ENCODE data around the gene B3GAT3.

DNA sequence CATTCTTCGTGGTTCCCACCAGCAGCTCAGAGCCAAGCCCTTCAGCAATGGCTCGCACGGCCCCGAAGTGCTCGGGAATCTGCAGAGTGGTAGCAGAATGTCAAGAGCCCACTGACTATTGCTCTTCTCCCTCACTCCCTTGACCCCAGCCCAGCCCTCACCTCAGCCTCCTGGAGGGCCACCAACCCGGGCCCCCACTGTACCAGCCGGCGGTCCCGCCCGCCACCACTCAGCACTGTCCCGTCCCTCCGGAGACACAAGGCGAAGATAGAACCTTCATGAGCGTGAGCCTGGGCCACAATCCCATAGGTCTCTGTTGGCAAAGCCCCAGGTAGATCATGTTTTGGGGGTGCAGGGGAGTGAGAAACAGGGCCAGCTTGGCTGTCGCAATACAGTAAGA is 15.9 kb downstream of the B3GAT3 start:
- no peak for TF ChIP-seq POLR2A (IDR thresholded peaks at IDR 0.05)
- TF ChIP-seq, protein P1, sequence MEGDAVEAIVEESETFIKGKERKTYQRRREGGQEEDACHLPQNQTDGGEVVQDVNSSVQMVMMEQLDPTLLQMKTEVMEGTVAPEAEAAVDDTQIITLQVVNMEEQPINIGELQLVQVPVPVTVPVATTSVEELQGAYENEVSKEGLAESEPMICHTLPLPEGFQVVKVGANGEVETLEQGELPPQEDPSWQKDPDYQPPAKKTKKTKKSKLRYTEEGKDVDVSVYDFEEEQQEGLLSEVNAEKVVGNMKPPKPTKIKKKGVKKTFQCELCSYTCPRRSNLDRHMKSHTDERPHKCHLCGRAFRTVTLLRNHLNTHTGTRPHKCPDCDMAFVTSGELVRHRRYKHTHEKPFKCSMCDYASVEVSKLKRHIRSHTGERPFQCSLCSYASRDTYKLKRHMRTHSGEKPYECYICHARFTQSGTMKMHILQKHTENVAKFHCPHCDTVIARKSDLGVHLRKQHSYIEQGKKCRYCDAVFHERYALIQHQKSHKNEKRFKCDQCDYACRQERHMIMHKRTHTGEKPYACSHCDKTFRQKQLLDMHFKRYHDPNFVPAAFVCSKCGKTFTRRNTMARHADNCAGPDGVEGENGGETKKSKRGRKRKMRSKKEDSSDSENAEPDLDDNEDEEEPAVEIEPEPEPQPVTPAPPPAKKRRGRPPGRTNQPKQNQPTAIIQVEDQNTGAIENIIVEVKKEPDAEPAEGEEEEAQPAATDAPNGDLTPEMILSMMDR (IDR thresholded peaks at IDR 0.05) = no peak
